Testis (tissue), 3 donors: ENCODE data around the gene GCG. TPM values are rescaled to one million over a fixed set of nuclear protein-coding genes. Genes with fewer than 3 reads are reported as not detected.

Source experiments
- DNase-seq: peaks from one replicate; pipeline ENCODE4 v3.0.0-alpha.2; 2019
- H3K27ac ChIP-seq, 2 donors: fragments of 200-600 bp; sonication (generic); one replicate each; pipeline ENCODE4 v1.5.1; 2019
- H3K27me3 ChIP-seq: fragments of 200-600 bp; sonication (generic); one replicate; pipeline ENCODE4 v1.5.1; 2019
- H3K36me3 ChIP-seq: fragments of 200-600 bp; sonication (generic); one replicate; pipeline ENCODE4 v1.5.1; 2017; ENCODE audit warnings: low read depth; ENCODE audit errors: missing control alignments
- H3K4me1 ChIP-seq: fragments of 200-600 bp; sonication (generic); one replicate; pipeline ENCODE4 v1.5.1; 2019
- H3K4me3 ChIP-seq, 2 donors: fragments of 200-600 bp; sonication (generic); one replicate each; pipeline ENCODE4 v1.5.1; 2017 to 2019
- H3K9me3 ChIP-seq: fragments of 200-600 bp; sonication (generic); one replicate; pipeline ENCODE4 v1.5.1; 2017
- POLR2A ChIP-seq: fragments of 450-650 bp; IDR thresholded peaks from one replicate; pipeline ENCODE4 v1.6.1; 2017; ENCODE audit warnings: antibody characterized with exemption, mild to moderate bottlenecking, moderate library complexity
- WGBS, 2 donors: methylation state at CpG; one replicate each; pipeline ENCODE4 v1.1.5; 2018; 5-methylcytosine and 5-hydroxymethylcytosine counted together
- intact Hi-C: fragments of 100-400 bp; cut with DNase I; formaldehyde crosslinking; loops from one replicate; pipeline ENCODE4 v1.15.1; 2023; ENCODE audit warnings: low total_unique reads
- polyA plus RNA-seq: library from polyadenylated mRNA; stranded (reverse); fragments of 350-450 nt; fragmentation: Illumina TruSeq; extraction: RNeasy Lipid Tissue Mini Kit (QIAGEN cat#74804); gene quantifications from one replicate; pipeline ENCODE4 v1.2.3, GENCODE V29; 2014; ENCODE audit warnings: low read depth, low replicate concordance; ENCODE audit not compliant: insufficient read depth
- total RNA-seq, 2 donors: library from RNA; depleted of rRNA; stranded (reverse); fragments of >200 nt; gene quantifications; one replicate each; pipeline ENCODE4 v1.2.3, GENCODE V29; 2016
- TF ChIP-seq, protein P1 (sequence below), 3 experiments: fragments of 450-650 bp in 2 of 3; fragments of 200-600 bp in 1 of 3; sonication (generic) in 1 of 3; IDR thresholded peaks; one replicate each; pipeline ENCODE4 v1.5.1; 2016 to 2019; ENCODE audit warnings: antibody characterized with exemption in 3 of 3, mild to moderate bottlenecking in 2 of 3, moderate library complexity in 1 of 3

Gene GCG
- total and polyA plus RNA-seq, 3 donors from 2014 or later: not detected

DNA sequence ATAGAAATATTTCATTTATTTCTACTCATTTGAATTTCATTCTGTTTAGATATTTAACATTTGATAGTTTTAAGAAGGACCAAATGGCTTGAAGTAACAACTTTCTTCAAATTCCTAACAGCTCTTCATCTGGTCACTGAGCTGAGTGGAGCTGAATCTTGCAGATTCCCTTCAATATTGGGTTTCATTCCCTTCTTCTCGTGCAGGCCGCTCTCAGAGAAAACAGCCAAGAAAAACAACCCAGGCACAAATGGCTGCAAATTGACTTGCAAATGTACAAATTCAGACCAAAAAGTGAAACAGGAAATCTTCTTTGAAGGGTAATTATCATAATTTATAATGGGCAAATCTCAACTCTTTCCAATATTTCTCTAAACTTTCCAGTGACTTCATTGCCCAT is 30.3 kb upstream of the GCG start:
- DNase-seq: no peak
- WGBS, 2 donors: 62 to 71% methylated on average over 2 of the region's 2 CpGs
- H3K36me3 ChIP-seq: no peaks in the 10 kb centered on the region
- H3K9me3 ChIP-seq: no peaks in the 10 kb centered on the region
- H3K4me3 ChIP-seq: no peak overlapping the region
- H3K4me1 ChIP-seq: no peaks in the 10 kb centered on the region
- no peak overlapping the region for H3K27ac ChIP-seq
- TF ChIP-seq POLR2A: no peak
- TF ChIP-seq, protein P1, sequence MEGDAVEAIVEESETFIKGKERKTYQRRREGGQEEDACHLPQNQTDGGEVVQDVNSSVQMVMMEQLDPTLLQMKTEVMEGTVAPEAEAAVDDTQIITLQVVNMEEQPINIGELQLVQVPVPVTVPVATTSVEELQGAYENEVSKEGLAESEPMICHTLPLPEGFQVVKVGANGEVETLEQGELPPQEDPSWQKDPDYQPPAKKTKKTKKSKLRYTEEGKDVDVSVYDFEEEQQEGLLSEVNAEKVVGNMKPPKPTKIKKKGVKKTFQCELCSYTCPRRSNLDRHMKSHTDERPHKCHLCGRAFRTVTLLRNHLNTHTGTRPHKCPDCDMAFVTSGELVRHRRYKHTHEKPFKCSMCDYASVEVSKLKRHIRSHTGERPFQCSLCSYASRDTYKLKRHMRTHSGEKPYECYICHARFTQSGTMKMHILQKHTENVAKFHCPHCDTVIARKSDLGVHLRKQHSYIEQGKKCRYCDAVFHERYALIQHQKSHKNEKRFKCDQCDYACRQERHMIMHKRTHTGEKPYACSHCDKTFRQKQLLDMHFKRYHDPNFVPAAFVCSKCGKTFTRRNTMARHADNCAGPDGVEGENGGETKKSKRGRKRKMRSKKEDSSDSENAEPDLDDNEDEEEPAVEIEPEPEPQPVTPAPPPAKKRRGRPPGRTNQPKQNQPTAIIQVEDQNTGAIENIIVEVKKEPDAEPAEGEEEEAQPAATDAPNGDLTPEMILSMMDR (IDR thresholded peaks at IDR 0.05): no peak
- intact Hi-C loops: no loop called here
- no peaks in the 10 kb centered on the region for H3K27me3 ChIP-seq

DNA sequence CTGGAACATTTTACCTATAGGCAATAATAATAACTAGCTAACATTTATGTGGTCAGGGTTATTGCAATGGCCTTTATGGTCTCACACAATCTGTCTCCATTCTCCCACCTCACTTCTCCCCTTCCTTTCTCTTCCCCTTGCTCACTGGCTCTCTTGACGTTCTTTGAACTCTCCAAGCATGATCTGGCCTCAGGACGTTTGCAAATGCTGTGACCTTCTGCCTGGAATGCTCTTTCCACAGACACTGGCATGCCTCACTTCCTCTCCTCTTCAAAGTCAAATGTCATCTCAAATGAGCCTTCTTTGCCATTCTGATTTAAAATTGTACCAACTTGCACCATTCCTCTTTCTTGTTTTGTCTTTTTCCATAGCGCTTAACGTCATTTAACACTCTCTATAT is 25.3 kb upstream of the GCG start:
- DNase-seq: no peak
- H3K27me3 ChIP-seq: no peaks in the 10 kb centered on the region
- WGBS, 2 donors: 75 to 82% methylated on average over 4 of the region's 4 CpGs
- H3K4me3 ChIP-seq: no peak overlapping the region
- intact Hi-C loops: no loop called here
- H3K9me3 ChIP-seq: no peaks in the 10 kb centered on the region
- no peaks in the 10 kb centered on the region for H3K4me1 ChIP-seq
- no peak for TF ChIP-seq POLR2A
- TF ChIP-seq, protein P1 (IDR thresholded peaks at IDR 0.05): no peak
- no peak overlapping the region for H3K27ac ChIP-seq
- H3K36me3 ChIP-seq: no peaks in the 10 kb centered on the region

DNA sequence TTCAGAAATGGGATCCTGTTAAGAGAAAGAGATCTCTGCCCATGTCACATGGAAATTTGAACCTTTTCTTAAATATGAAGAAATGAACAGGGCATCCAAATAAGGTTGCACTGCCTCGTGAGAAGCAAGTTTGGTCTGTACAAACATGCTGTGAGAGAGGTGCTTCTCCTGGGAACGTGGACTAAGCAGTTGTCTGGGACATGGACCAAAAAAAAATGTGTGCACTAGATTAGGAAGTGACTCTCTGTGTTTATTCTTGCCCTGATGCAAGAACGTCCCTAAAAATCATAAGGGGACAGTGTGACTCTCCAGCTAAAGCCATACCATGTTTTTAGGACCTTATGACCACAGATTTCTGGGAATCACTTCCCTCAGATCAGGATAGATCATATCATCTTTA is 23.7 kb upstream of the GCG start:
- H3K27ac ChIP-seq: no peak overlapping the region
- WGBS, 2 donors: 44 to 54% methylated on average over 3 of the region's 3 CpGs
- intact Hi-C loops: no loop called here

DNA sequence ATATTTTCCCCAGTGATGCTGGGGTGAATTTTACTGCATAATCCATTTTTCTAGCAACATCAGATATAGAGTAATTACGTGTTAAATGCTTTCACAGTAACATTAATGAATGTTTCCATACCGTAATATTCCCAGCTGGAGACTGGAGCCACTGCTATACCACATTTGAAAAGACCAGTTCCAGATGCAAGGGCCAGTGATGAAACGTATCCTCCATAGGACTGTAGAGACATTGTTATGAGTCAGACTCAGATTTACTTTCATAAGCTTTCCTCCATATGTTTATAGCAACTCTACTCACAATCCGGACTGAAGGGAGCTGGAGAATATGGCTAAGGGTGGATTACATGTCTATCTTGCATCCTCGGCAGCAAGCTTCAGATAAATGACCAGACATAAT is 22.7 kb upstream of the GCG start:
- no peak for DNase-seq
- TF ChIP-seq, protein P1 (IDR thresholded peaks at IDR 0.05): no peak
- no peak for TF ChIP-seq POLR2A
- Histone ChIP-seq H3K4me3 (no peak overlapping the region), H3K36me3 (no peaks in the 10 kb centered on the region), H3K4me1 (no peaks in the 10 kb centered on the region), H3K27ac (no peak overlapping the region), H3K9me3 (no peaks in the 10 kb centered on the region), H3K27me3 (no peaks in the 10 kb centered on the region)
- intact Hi-C loops: no loop called here
- 94 to 96% methylated on average over 5 of the region's 5 CpGs for WGBS, 2 donors

More for the DNA sequence above, 23.7 kb upstream of the GCG start:
- Histone ChIP-seq H3K9me3 (no peaks in the 10 kb centered on the region), H3K36me3 (no peaks in the 10 kb centered on the region), H3K27me3 (no peaks in the 10 kb centered on the region), H3K4me3 (no peak overlapping the region), H3K4me1 (no peaks in the 10 kb centered on the region)
- DNase-seq: no peak
- TF ChIP-seq, protein P1 (IDR thresholded peaks at IDR 0.05): no peak
- TF ChIP-seq POLR2A: no peak

DNA sequence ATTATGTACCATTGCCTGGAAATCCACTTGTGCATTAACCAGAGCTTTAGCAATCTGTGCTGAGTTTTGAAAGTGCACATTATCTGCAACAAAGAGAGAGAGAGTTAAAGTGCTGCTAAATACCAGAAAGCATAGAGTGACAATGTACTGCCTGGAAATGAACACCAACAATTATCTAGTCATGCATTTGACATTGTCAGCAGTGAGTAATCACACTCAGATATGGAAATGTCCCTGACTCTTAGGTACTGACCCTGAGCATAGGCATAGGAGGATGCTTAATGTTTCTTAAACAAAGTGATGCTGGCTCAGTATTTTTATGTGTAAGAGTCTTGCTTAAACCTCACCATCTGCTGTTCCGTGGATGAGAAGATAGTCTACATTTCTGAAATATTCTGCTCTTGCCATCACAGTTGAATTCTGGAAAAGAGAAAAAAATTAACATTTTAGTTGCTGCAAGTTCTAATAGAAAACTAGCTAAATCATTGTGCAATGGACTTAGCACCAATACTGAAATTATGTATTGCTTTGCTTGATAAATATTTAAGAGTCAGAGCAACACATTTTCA is 20.8 kb upstream of the GCG start:
- Histone ChIP-seq H3K4me3 (no peak overlapping the region), H3K9me3 (no peaks in the 10 kb centered on the region), H3K36me3 (no peaks in the 10 kb centered on the region), H3K4me1 (no peaks in the 10 kb centered on the region), H3K27me3 (no peaks in the 10 kb centered on the region), H3K27ac (no peak overlapping the region)
- no peak for DNase-seq
- intact Hi-C loops: no loop called here
- 76 to 90% methylated on average over 1 of the region's 1 CpG for WGBS, 2 donors
- TF ChIP-seq, protein P1 (IDR thresholded peaks at IDR 0.05): no peak
- no peak for TF ChIP-seq POLR2A
